Parathyroid adenoma (tissue), 2 donors: ENCODE measurements around the gene ILRUN.

Source experiments
- H2AFZ ChIP-seq: fragments of 300-600 bp; sonication (generic); one replicate; pipeline ENCODE4 v1.7.0; 2017; ENCODE audit warnings: antibody characterized with exemption, mild to moderate bottlenecking
- H3K27ac ChIP-seq: fragments of 300-600 bp; sonication (generic); one replicate; pipeline ENCODE4 v1.7.0; 2017
- H3K27me3 ChIP-seq: fragments of 300-600 bp; sonication (generic); one replicate; pipeline ENCODE4 v1.7.0; 2017; ENCODE audit warnings: low read length; ENCODE audit not compliant: control insufficient read depth, insufficient read depth
- H3K36me3 ChIP-seq: fragments of 300-600 bp; sonication (generic); one replicate; pipeline ENCODE4 v1.7.0; 2017; ENCODE audit warnings: low read length; ENCODE audit not compliant: control insufficient read depth, insufficient read depth
- H3K4me1 ChIP-seq: fragments of 300-600 bp; sonication (generic); one replicate; pipeline ENCODE4 v1.7.0; 2017; ENCODE audit warnings: control low read depth
- H3K4me2 ChIP-seq: fragments of 300-600 bp; sonication (generic); one replicate; pipeline ENCODE4 v1.7.0; 2017; ENCODE audit warnings: low read length
- H3K4me3 ChIP-seq: fragments of 300-600 bp; sonication (generic); one replicate; pipeline ENCODE4 v1.7.0; 2017; ENCODE audit warnings: low read depth, low read length
- H3K79me2 ChIP-seq: fragments of 300-600 bp; sonication (generic); one replicate; pipeline ENCODE4 v1.7.0; 2017; ENCODE audit warnings: control low read depth
- H3K9ac ChIP-seq: fragments of 300-600 bp; sonication (generic); one replicate; pipeline ENCODE4 v1.7.0; 2017; ENCODE audit warnings: mild to moderate bottlenecking
- H3K9me3 ChIP-seq: fragments of 300-600 bp; sonication (generic); one replicate; pipeline ENCODE4 v1.7.0; 2017; ENCODE audit warnings: low read length; ENCODE audit not compliant: control insufficient read depth
- CTCF ChIP-seq: fragments of 300-600 bp; sonication (generic); IDR thresholded peaks from one replicate; pipeline ENCODE4 v1.7.0; 2017; ENCODE audit warnings: antibody characterized with exemption, mild to moderate bottlenecking
- donor health status: primary hyperparathyroidism.

Gene ILRUN

GRCh38 chr6:34736823-34737222 lies 40.3 kb upstream of the ILRUN start:
- H3K4me3 ChIP-seq: no peak overlapping the region
- no peak overlapping the region for H2AFZ ChIP-seq
- no peak overlapping the region for H3K4me2 ChIP-seq
- H3K27me3 ChIP-seq: no peaks in the 10 kb centered on the region
- no peaks in the 10 kb centered on the region for H3K9me3 ChIP-seq
- TF ChIP-seq CTCF: no peak
- H3K79me2 ChIP-seq: no peaks in the 10 kb centered on the region
- H3K27ac ChIP-seq: no peak overlapping the region
- H3K4me1 ChIP-seq: no peaks in the 10 kb centered on the region
- H3K9ac ChIP-seq: no peak overlapping the region
- H3K36me3 ChIP-seq: no peaks in the 10 kb centered on the region

GRCh38 chr6:34731393-34732060 lies 35.0 kb upstream of the ILRUN start:
- no peak overlapping the region for H3K9ac ChIP-seq
- TF ChIP-seq CTCF: no peak
- no peaks in the 10 kb centered on the region for H3K79me2 ChIP-seq
- H3K4me1 ChIP-seq: no peaks in the 10 kb centered on the region
- H3K27me3 ChIP-seq: no peaks in the 10 kb centered on the region
- H3K36me3 ChIP-seq: no peaks in the 10 kb centered on the region
- H3K27ac ChIP-seq: no peak overlapping the region
- H3K9me3 ChIP-seq: no peaks in the 10 kb centered on the region
- H3K4me3 ChIP-seq: no peak overlapping the region
- H3K4me2 ChIP-seq: no peak overlapping the region
- no peak overlapping the region for H2AFZ ChIP-seq

GRCh38 chr6:34729631-34730470 lies 33.3 kb upstream of the ILRUN start:
- no peak overlapping the region for H3K4me3 ChIP-seq

GRCh38 chr6:34726055-34726454 lies 29.5 kb upstream of the ILRUN start:
- Histone ChIP-seq H3K27me3 (no peaks in the 10 kb centered on the region), H3K9ac (no peak overlapping the region), H3K4me3 (no peak overlapping the region), H3K9me3 (no peaks in the 10 kb centered on the region), H3K79me2 (no peaks in the 10 kb centered on the region), H3K4me2 (no peak overlapping the region), H3K36me3 (no peaks in the 10 kb centered on the region), H3K27ac (no peak overlapping the region), H3K4me1 (no peaks in the 10 kb centered on the region), H2AFZ (no peak overlapping the region)
- TF ChIP-seq CTCF: no peak

More at GRCh38 chr6:34729631-34730470, 33.3 kb upstream of the ILRUN start:
- Histone ChIP-seq H3K4me2 (no peak overlapping the region), H3K9ac (no peak overlapping the region), H3K27ac (no peak overlapping the region), H3K27me3 (no peaks in the 10 kb centered on the region), H3K9me3 (no peaks in the 10 kb centered on the region), H3K79me2 (no peaks in the 10 kb centered on the region), H2AFZ (no peak overlapping the region), H3K36me3 (no peaks in the 10 kb centered on the region), H3K4me1 (no peaks in the 10 kb centered on the region)
- TF ChIP-seq CTCF: no peak
